GM23338 (cell line): ENCODE results near the gene ARHGAP42. TPM values are rescaled to one million over a fixed set of nuclear protein-coding genes. Genes with fewer than 3 reads are reported as not detected.

Source experiments
- ATAC-seq: fragments of 200-7000 bp; cut with Tn5 transposase; 3 replicates; pipeline ENCODE4 v1.9.1; 2020
- DNase-seq: peaks from one replicate; pipeline ENCODE4 v3.0.0-alpha.2; 2015; ENCODE audit warnings: low spot score
- H2AFZ ChIP-seq: fragments of 200-600 bp; sonication (generic); 2 replicates; pipeline ENCODE4 v1.8.0; 2016; ENCODE audit warnings: antibody characterized with exemption, mild to moderate bottlenecking, moderate library complexity
- H3F3A ChIP-seq: fragments of 200-600 bp; sonication (generic); replicated peaks from 2 replicates; pipeline ENCODE4 v1.8.0; 2017; ENCODE audit warnings: antibody characterized with exemption, mixed run types, low read depth
- H3K27ac ChIP-seq: fragments of 200-600 bp; sonication (generic); 2 replicates; pipeline ENCODE4 v1.6.1; 2016; ENCODE audit warnings: low read depth
- H3K27me3 ChIP-seq: fragments of 200-600 bp; sonication (generic); 2 replicates; pipeline ENCODE4 v1.8.0; 2016; ENCODE audit warnings: mild to moderate bottlenecking, mixed run types, moderate library complexity; ENCODE audit not compliant: insufficient read depth
- H3K36me3 ChIP-seq: fragments of 200-600 bp; sonication (generic); 2 replicates; pipeline ENCODE4 v1.8.0; 2016; ENCODE audit warnings: mild to moderate bottlenecking; ENCODE audit not compliant: insufficient read depth
- H3K4me1 ChIP-seq: fragments of 200-600 bp; sonication (generic); 2 replicates; pipeline ENCODE4 v1.8.0; 2016; ENCODE audit warnings: mild to moderate bottlenecking, moderate library complexity; ENCODE audit not compliant: insufficient read depth
- H3K4me2 ChIP-seq: fragments of 200-600 bp; sonication (generic); 2 replicates; pipeline ENCODE4 v1.7.1; 2017; ENCODE audit warnings: mixed run types
- H3K4me3 ChIP-seq: fragments of 200-600 bp; sonication (generic); 2 replicates; pipeline ENCODE4 v1.6.1; 2016; ENCODE audit warnings: mixed run types
- H3K79me2 ChIP-seq: fragments of 200-600 bp; sonication (generic); replicated peaks from 2 replicates; pipeline ENCODE4 v1.8.0; 2017; ENCODE audit warnings: mild to moderate bottlenecking; ENCODE audit not compliant: insufficient read depth
- H3K9me2 ChIP-seq: fragments of 200-600 bp; sonication (generic); 2 replicates; pipeline ENCODE4 v1.8.0; 2017; ENCODE audit not compliant: insufficient read depth
- H4K20me1 ChIP-seq: fragments of 200-600 bp; sonication (generic); replicated peaks from 2 replicates; pipeline ENCODE4 v1.8.0; 2017; ENCODE audit warnings: mild to moderate bottlenecking; ENCODE audit not compliant: insufficient read depth
- H3K27ac Mint-ChIP-seq: 2 replicates; pipeline ENCODE4 v1.8.0; 2020; ENCODE audit warnings: inconsistent platforms, mild to moderate bottlenecking, moderate library complexity, mixed read lengths
- H3K27me3 Mint-ChIP-seq: 3 replicates; pipeline ENCODE4 v1.8.0; 2022; ENCODE audit warnings: low read depth, mild to moderate bottlenecking, moderate library complexity, mixed read lengths, inconsistent platforms; ENCODE audit not compliant: insufficient read depth, poor library complexity
- H3K36me3 Mint-ChIP-seq: 3 replicates; pipeline ENCODE4 v1.8.0; 2021; ENCODE audit warnings: low read depth, mild to moderate bottlenecking, inconsistent platforms, moderate library complexity, mixed read lengths
- H3K4me1 Mint-ChIP-seq: 3 replicates; pipeline ENCODE4 v1.8.0; 2020; ENCODE audit warnings: mild to moderate bottlenecking, inconsistent platforms, mixed read lengths
- H3K4me3 Mint-ChIP-seq: 3 replicates; pipeline ENCODE4 v1.8.0; 2021; ENCODE audit warnings: moderate library complexity, mild to moderate bottlenecking, inconsistent platforms, mixed read lengths
- H3K9me3 Mint-ChIP-seq: 3 replicates; pipeline ENCODE4 v1.8.0; 2020; ENCODE audit warnings: moderate library complexity, mild to moderate bottlenecking, inconsistent platforms, mixed read lengths
- EZH2 ChIP-seq: fragments of 200-600 bp; sonication (generic); IDR thresholded peaks from one replicate; pipeline ENCODE4 v1.8.0; 2017; ENCODE audit warnings: antibody characterized with exemption, mild to moderate bottlenecking, low read depth; ENCODE audit not compliant: unreplicated experiment
- JUNB ChIP-seq: IDR thresholded peaks from one replicate; pipeline ENCODE4 v1.6.1; 2016; ENCODE audit warnings: antibody characterized with exemption; ENCODE audit not compliant: unreplicated experiment
- NANOG ChIP-seq: IDR thresholded peaks from 2 replicates; pipeline ENCODE4 v1.6.1; 2016; ENCODE audit warnings: antibody characterized with exemption, borderline replicate concordance
- POLR2AphosphoS5 ChIP-seq: IDR thresholded peaks from 2 replicates; pipeline ENCODE4 v1.6.1; 2016; ENCODE audit warnings: antibody characterized with exemption, low read depth
- STAT1 ChIP-seq: IDR thresholded peaks from one replicate; pipeline ENCODE4 v1.6.1; 2016; ENCODE audit warnings: antibody characterized with exemption; ENCODE audit not compliant: unreplicated experiment
- ZNF114 ChIP-seq: fragments of 250-450 bp; sonication (Bioruptor Pico); IDR thresholded peaks from 2 replicates; pipeline ENCODE4 v1.5.0; 2020; ENCODE audit warnings: mild to moderate bottlenecking, moderate library complexity
- ZNF331 ChIP-seq: fragments of 250-450 bp; sonication (Bioruptor Pico); IDR thresholded peaks from 2 replicates; pipeline ENCODE4 v1.5.0; 2020; ENCODE audit warnings: low read depth, mild to moderate bottlenecking, moderate library complexity
- polyA plus RNA-seq: library from polyadenylated mRNA; unstranded; fragments of >200 nt; fragmentation: Nextera tagmentation; extraction: Ambion mirVana; gene quantifications from 2 replicates; pipeline ENCODE4 v1.2.1, GENCODE V29; 2016
- total RNA-seq: library from RNA; depleted of rRNA; stranded (reverse); fragments of >200 nt; shearing (Covaris generic); gene quantifications from 2 replicates; pipeline ENCODE4 v1.2.3, GENCODE V29; 2014
- TF ChIP-seq, protein P1 (sequence below): IDR thresholded peaks from one replicate; pipeline ENCODE4 v1.6.1; 2018; ENCODE audit warnings: antibody characterized with exemption; ENCODE audit not compliant: unreplicated experiment
- TF ChIP-seq, protein P2 (sequence below): IDR thresholded peaks from 2 replicates; pipeline ENCODE4 v1.6.1; 2016; ENCODE audit warnings: antibody characterized with exemption
- TF ChIP-seq, protein P3 (sequence below), 2 experiments: fragments of 200-600 bp in 1 of 2; sonication (generic) in 1 of 2; conservative IDR thresholded peaks; 2 replicates each; pipeline versions ENCODE4 v1.5.1 to v1.6.1; 2016 to 2017; ENCODE audit warnings: antibody characterized with exemption in 2 of 2, low read depth in 2 of 2, mild to moderate bottlenecking in 2 of 2, moderate library complexity in 1 of 2
- TF ChIP-seq, protein P4 (sequence below): fragments of 250-450 bp; sonication (Bioruptor Pico); IDR thresholded peaks from 2 replicates; pipeline ENCODE4 v1.5.0; 2020; ENCODE audit warnings: mild to moderate bottlenecking, moderate library complexity

The ARHGAP42 gene
- total and polyA plus RNA-seq, 2 experiments from 2014 or later = 23.7 to 35.7 TPM

GRCh38 chr11:100715165-100715761 lies 28.2 kb downstream of the ARHGAP42 start:
- Mint-ChIP-seq H3K36me3 (peaks cover 6% of the 10 kb centered on the region; the same call in 2 of the 3 replicates), H3K4me3 (no peak overlapping the region), H3K4me1 (peaks cover 50% of the 10 kb centered on the region), H3K27ac (0 out of 2 replicates have a peak overlapping the region, but pooled peaks have one; percentile 9), H3K27me3 (no peaks in the 10 kb centered on the region), H3K9me3 (no peaks in the 10 kb centered on the region)
- TF ChIP-seq ZNF331 (CRISPR knock-in tag) (no peak), STAT1 (no peak), POLR2AphosphoS5 (no peak), JUNB (no peak), ZNF114 (CRISPR knock-in tag) (no peak), NANOG (no peak), EZH2 (no peak)
- TF ChIP-seq, protein P1, sequence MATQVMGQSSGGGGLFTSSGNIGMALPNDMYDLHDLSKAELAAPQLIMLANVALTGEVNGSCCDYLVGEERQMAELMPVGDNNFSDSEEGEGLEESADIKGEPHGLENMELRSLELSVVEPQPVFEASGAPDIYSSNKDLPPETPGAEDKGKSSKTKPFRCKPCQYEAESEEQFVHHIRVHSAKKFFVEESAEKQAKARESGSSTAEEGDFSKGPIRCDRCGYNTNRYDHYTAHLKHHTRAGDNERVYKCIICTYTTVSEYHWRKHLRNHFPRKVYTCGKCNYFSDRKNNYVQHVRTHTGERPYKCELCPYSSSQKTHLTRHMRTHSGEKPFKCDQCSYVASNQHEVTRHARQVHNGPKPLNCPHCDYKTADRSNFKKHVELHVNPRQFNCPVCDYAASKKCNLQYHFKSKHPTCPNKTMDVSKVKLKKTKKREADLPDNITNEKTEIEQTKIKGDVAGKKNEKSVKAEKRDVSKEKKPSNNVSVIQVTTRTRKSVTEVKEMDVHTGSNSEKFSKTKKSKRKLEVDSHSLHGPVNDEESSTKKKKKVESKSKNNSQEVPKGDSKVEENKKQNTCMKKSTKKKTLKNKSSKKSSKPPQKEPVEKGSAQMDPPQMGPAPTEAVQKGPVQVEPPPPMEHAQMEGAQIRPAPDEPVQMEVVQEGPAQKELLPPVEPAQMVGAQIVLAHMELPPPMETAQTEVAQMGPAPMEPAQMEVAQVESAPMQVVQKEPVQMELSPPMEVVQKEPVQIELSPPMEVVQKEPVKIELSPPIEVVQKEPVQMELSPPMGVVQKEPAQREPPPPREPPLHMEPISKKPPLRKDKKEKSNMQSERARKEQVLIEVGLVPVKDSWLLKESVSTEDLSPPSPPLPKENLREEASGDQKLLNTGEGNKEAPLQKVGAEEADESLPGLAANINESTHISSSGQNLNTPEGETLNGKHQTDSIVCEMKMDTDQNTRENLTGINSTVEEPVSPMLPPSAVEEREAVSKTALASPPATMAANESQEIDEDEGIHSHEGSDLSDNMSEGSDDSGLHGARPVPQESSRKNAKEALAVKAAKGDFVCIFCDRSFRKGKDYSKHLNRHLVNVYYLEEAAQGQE = no peak
- TF ChIP-seq, protein P2, sequence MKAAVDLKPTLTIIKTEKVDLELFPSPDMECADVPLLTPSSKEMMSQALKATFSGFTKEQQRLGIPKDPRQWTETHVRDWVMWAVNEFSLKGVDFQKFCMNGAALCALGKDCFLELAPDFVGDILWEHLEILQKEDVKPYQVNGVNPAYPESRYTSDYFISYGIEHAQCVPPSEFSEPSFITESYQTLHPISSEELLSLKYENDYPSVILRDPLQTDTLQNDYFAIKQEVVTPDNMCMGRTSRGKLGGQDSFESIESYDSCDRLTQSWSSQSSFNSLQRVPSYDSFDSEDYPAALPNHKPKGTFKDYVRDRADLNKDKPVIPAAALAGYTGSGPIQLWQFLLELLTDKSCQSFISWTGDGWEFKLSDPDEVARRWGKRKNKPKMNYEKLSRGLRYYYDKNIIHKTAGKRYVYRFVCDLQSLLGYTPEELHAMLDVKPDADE = no peak
- TF ChIP-seq, protein P3, sequence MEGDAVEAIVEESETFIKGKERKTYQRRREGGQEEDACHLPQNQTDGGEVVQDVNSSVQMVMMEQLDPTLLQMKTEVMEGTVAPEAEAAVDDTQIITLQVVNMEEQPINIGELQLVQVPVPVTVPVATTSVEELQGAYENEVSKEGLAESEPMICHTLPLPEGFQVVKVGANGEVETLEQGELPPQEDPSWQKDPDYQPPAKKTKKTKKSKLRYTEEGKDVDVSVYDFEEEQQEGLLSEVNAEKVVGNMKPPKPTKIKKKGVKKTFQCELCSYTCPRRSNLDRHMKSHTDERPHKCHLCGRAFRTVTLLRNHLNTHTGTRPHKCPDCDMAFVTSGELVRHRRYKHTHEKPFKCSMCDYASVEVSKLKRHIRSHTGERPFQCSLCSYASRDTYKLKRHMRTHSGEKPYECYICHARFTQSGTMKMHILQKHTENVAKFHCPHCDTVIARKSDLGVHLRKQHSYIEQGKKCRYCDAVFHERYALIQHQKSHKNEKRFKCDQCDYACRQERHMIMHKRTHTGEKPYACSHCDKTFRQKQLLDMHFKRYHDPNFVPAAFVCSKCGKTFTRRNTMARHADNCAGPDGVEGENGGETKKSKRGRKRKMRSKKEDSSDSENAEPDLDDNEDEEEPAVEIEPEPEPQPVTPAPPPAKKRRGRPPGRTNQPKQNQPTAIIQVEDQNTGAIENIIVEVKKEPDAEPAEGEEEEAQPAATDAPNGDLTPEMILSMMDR (conservative IDR thresholded peaks at IDR 0.05; ENCODE audit: low read depth in 2 of 2) = no peak
- TF ChIP-seq, protein P4, sequence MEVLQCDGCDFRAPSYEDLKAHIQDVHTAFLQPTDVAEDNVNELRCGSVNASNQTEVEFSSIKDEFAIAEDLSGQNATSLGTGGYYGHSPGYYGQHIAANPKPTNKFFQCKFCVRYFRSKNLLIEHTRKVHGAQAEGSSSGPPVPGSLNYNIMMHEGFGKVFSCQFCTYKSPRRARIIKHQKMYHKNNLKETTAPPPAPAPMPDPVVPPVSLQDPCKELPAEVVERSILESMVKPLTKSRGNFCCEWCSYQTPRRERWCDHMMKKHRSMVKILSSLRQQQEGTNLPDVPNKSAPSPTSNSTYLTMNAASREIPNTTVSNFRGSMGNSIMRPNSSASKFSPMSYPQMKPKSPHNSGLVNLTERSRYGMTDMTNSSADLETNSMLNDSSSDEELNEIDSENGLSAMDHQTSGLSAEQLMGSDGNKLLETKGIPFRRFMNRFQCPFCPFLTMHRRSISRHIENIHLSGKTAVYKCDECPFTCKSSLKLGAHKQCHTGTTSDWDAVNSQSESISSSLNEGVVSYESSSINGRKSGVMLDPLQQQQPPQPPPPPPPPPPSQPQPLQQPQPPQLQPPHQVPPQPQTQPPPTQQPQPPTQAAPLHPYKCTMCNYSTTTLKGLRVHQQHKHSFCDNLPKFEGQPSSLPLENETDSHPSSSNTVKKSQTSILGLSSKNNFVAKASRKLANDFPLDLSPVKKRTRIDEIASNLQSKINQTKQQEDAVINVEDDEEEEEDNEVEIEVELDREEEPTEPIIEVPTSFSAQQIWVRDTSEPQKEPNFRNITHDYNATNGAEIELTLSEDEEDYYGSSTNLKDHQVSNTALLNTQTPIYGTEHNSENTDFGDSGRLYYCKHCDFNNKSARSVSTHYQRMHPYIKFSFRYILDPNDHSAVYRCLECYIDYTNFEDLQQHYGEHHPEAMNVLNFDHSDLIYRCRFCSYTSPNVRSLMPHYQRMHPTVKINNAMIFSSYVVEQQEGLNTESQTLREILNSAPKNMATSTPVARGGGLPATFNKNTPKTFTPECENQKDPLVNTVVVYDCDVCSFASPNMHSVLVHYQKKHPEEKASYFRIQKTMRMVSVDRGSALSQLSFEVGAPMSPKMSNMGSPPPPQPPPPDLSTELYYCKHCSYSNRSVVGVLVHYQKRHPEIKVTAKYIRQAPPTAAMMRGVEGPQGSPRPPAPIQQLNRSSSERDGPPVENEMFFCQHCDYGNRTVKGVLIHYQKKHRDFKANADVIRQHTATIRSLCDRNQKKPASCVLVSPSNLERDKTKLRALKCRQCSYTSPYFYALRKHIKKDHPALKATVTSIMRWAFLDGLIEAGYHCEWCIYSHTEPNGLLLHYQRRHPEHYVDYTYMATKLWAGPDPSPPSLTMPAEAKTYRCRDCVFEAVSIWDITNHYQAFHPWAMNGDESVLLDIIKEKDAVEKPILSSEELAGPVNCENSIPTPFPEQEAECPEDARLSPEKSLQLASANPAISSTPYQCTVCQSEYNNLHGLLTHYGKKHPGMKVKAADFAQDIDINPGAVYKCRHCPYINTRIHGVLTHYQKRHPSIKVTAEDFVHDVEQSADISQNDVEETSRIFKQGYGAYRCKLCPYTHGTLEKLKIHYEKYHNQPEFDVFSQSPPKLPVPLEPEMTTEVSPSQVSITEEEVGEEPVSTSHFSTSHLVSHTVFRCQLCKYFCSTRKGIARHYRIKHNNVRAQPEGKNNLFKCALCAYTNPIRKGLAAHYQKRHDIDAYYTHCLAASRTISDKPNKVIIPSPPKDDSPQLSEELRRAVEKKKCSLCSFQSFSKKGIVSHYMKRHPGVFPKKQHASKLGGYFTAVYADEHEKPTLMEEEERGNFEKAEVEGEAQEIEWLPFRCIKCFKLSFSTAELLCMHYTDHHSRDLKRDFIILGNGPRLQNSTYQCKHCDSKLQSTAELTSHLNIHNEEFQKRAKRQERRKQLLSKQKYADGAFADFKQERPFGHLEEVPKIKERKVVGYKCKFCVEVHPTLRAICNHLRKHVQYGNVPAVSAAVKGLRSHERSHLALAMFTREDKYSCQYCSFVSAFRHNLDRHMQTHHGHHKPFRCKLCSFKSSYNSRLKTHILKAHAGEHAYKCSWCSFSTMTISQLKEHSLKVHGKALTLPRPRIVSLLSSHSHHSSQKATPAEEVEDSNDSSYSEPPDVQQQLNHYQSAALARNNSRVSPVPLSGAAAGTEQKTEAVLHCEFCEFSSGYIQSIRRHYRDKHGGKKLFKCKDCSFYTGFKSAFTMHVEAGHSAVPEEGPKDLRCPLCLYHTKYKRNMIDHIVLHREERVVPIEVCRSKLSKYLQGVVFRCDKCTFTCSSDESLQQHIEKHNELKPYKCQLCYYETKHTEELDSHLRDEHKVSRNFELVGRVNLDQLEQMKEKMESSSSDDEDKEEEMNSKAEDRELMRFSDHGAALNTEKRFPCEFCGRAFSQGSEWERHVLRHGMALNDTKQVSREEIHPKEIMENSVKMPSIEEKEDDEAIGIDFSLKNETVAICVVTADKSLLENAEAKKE (CRISPR knock-in tag) = no peak
- H3K36me3 ChIP-seq = no peaks in the 10 kb centered on the region
- no peak overlapping the region for H3K4me2 ChIP-seq
- H3K9me2 ChIP-seq = no peaks in the 10 kb centered on the region
- H3K4me1 ChIP-seq = peaks cover 24% of the 10 kb centered on the region
- ATAC-seq (no peak), DNase-seq (no peak)
- H3K27ac ChIP-seq = no peak overlapping the region; the same call in 1 of the 2 replicates
- H2AFZ ChIP-seq = no peak overlapping the region
- H3K4me3 ChIP-seq = no peak overlapping the region
- H4K20me1 ChIP-seq = no peaks in the 10 kb centered on the region
- no peaks in the 10 kb centered on the region for H3F3A ChIP-seq
- H3K79me2 ChIP-seq = peaks cover 76% of the 10 kb centered on the region
- no peaks in the 10 kb centered on the region for H3K27me3 ChIP-seq
